Measurements from ENCODE around the gene PTRHD1. TPM values are rescaled to one million over a fixed set of nuclear protein-coding genes. Genes with fewer than 3 reads are reported as not detected.
"Not testable (repeated sequence)": the region's sequence is repeated elsewhere in the genome, so short reads cannot be mapped to it uniquely, and the experiment has no call there.

The PTRHD1 gene
- total RNA-seq, 2 experiments from 2014 or later = 24.5 to 27.1 TPM

- CTCF ChIA-PET = interaction anchor here (1.1 kb wide), 1 partner anchor 409 kb away, joined by 3 read pairs; no protein-coding TSS in a partner anchor
- POLR2A ChIA-PET = no interaction called here
Measured at GRCh38 chr2:24818721-24819167, 25.6 kb upstream of the PTRHD1 start.

- POLR2A ChIA-PET = no interaction called here
- CTCF ChIA-PET = no interaction called here
Measured at GRCh38 chr2:24816884-24817283, 23.7 kb upstream of the PTRHD1 start.

GRCh38 chr2:24816404-24816803, 23.2 kb upstream of the PTRHD1 start:
- ChIA-PET CTCF (no interaction called here), POLR2A (no interaction called here)

- CTCF ChIA-PET = interaction anchor here (0.8 kb wide), 1 partner anchor 31 kb away, joined by 3 read pairs; no protein-coding TSS in a partner anchor
- POLR2A ChIA-PET = interaction anchor here (0.6 kb wide), 1 partner anchor 102 kb away, joined by 3 read pairs; no protein-coding TSS in a partner anchor
Measured at GRCh38 chr2:24815171-24815570, 22.0 kb upstream of the PTRHD1 start.

GRCh38 chr2:24814516-24814915, 21.3 kb upstream of the PTRHD1 start:
- ChIA-PET POLR2A (interaction anchor here (0.6 kb wide), 1 partner anchor 103 kb away, joined by 3 read pairs; no protein-coding TSS in a partner anchor), CTCF (interaction anchor here (0.5 to 0.8 kb wide), 2 partner anchors 31 to 137 kb away, joined by 3 read pairs; no protein-coding TSS in a partner anchor)

- POLR2A ChIA-PET = no interaction called here
- CTCF ChIA-PET = interaction anchor here (0.6 kb wide), 1 partner anchor 14 kb away, joined by 3 read pairs; no protein-coding TSS in a partner anchor
Measured at GRCh38 chr2:24813691-24814137, 20.5 kb upstream of the PTRHD1 start.

GRCh38 chr2:24809316-24810007, 16.3 kb upstream of the PTRHD1 start:
- POLR2A ChIA-PET = no interaction called here
- CTCF ChIA-PET = interaction anchor here (1.1 kb wide), 2 partner anchors 18 to 568 kb away, joined by 3 read pairs; no protein-coding TSS in a partner anchor

- POLR2A ChIA-PET = no interaction called here
Measured at GRCh38 chr2:24806661-24807036, 13.5 kb upstream of the PTRHD1 start.

GRCh38 chr2:24805811-24806660, 12.8 kb upstream of the PTRHD1 start:
- POLR2A ChIA-PET, CTCF ChIA-PET: not testable (repeated sequence)

More at GRCh38 chr2:24806661-24807036, 13.5 kb upstream of the PTRHD1 start:
- CTCF ChIA-PET = no interaction called here

GRCh38 chr2:24800487-24800886, 7.3 kb upstream of the PTRHD1 start:
- CTCF ChIA-PET, POLR2A ChIA-PET: not testable (repeated sequence)

- CTCF ChIA-PET = no interaction called here
- POLR2A ChIA-PET = no interaction called here
Measured at GRCh38 chr2:24797644-24798043, 4.5 kb upstream of the PTRHD1 start.

- ChIA-PET POLR2A (no interaction called here), CTCF (interaction anchor here (1.5 kb wide), 1 partner anchor 33 kb away, joined by 10 read pairs; no protein-coding TSS in a partner anchor)
Measured at GRCh38 chr2:24793761-24794435, 707 bp upstream of the PTRHD1 start.

GRCh38 chr2:24792542-24792873, 683 bp downstream of the PTRHD1 start:
- CTCF ChIA-PET = interaction anchor here (0.9 to 1.5 kb wide), 3 partner anchors 35 to 357 kb away, joined by 3 to 10 read pairs (median 4); partner anchors contain the start of gene NCOA1
- POLR2A ChIA-PET = interaction anchor here (0.8 kb wide), 1 partner anchor 134 kb away, joined by 3 read pairs; no protein-coding TSS in a partner anchor

GRCh38 chr2:24791452-24791851, 1.7 kb downstream of the PTRHD1 start:
- POLR2A ChIA-PET = no interaction called here
- CTCF ChIA-PET = interaction anchor here (0.6 to 0.7 kb wide), 3 partner anchors 14 to 47 kb away, joined by 3 read pairs; no protein-coding TSS in a partner anchor

GRCh38 chr2:24788816-24789215, 4.4 kb downstream of the PTRHD1 start:
- ChIA-PET CTCF (interaction anchor here (0.5 to 0.6 kb wide), 2 partner anchors 404 to 447 kb away, joined by 3 read pairs; no protein-coding TSS in a partner anchor), POLR2A (no interaction called here)

GRCh38 chr2:24787532-24787931, 5.7 kb downstream of the PTRHD1 start:
- ChIA-PET CTCF (no interaction called here), POLR2A (no interaction called here)

- CTCF ChIA-PET = no interaction called here
- POLR2A ChIA-PET = no interaction called here
Measured at GRCh38 chr2:24785671-24786321, 7.4 kb downstream of the PTRHD1 start.

- CTCF ChIA-PET = interaction anchor here (0.6 kb wide), 1 partner anchor 31 kb away, joined by 3 read pairs; no protein-coding TSS in a partner anchor
- POLR2A ChIA-PET = no interaction called here
Measured at GRCh38 chr2:24783641-24784040, 9.6 kb downstream of the PTRHD1 start.

- ChIA-PET POLR2A (no interaction called here), CTCF (interaction anchor here (1.0 kb wide), 1 partner anchor 49 kb away, joined by 3 read pairs; no protein-coding TSS in a partner anchor)
Measured at GRCh38 chr2:24779116-24779515, 14.1 kb downstream of the PTRHD1 start.

Measured in activated CD8-positive, alpha-beta memory T cell treated with anti-CD3 and anti-CD28 coated beads for 36 hours (primary cell).